Nephron progenitor cell (in vitro differentiated cells): ENCODE results near the gene NLGN4Y.

Source experiments
- DNase-seq: peaks from one replicate; pipeline ENCODE4 v3.0.0; 2021
- H3K27ac Mint-ChIP-seq: 2 replicates; pipeline ENCODE4 v1.8.0; 2021; ENCODE audit warnings: mild to moderate bottlenecking, moderate library complexity, mixed read lengths
- H3K27me3 Mint-ChIP-seq: 2 replicates; pipeline ENCODE4 v1.8.0; 2021; ENCODE audit warnings: mild to moderate bottlenecking, low read depth, mixed read lengths; ENCODE audit not compliant: poor library complexity
- H3K36me3 Mint-ChIP-seq: 2 replicates; pipeline ENCODE4 v1.8.0; 2021; ENCODE audit warnings: low read depth, mixed read lengths
- H3K4me1 Mint-ChIP-seq: 2 replicates; pipeline ENCODE4 v1.8.0; 2021; ENCODE audit warnings: mixed read lengths
- H3K4me3 Mint-ChIP-seq: 2 replicates; pipeline ENCODE4 v1.8.0; 2021; ENCODE audit warnings: mild to moderate bottlenecking, moderate library complexity, mixed read lengths
- H3K9me3 Mint-ChIP-seq: 2 replicates; pipeline ENCODE4 v1.8.0; 2021; ENCODE audit warnings: mild to moderate bottlenecking, moderate library complexity, mixed read lengths
- TF ChIP-seq, protein P1 (sequence below): fragments of 200-600 bp; sonication (generic); IDR thresholded peaks from 2 replicates; pipeline ENCODE4 v1.5.0; 2021; ENCODE audit warnings: antibody characterized with exemption

NLGN4Y gene

DNA sequence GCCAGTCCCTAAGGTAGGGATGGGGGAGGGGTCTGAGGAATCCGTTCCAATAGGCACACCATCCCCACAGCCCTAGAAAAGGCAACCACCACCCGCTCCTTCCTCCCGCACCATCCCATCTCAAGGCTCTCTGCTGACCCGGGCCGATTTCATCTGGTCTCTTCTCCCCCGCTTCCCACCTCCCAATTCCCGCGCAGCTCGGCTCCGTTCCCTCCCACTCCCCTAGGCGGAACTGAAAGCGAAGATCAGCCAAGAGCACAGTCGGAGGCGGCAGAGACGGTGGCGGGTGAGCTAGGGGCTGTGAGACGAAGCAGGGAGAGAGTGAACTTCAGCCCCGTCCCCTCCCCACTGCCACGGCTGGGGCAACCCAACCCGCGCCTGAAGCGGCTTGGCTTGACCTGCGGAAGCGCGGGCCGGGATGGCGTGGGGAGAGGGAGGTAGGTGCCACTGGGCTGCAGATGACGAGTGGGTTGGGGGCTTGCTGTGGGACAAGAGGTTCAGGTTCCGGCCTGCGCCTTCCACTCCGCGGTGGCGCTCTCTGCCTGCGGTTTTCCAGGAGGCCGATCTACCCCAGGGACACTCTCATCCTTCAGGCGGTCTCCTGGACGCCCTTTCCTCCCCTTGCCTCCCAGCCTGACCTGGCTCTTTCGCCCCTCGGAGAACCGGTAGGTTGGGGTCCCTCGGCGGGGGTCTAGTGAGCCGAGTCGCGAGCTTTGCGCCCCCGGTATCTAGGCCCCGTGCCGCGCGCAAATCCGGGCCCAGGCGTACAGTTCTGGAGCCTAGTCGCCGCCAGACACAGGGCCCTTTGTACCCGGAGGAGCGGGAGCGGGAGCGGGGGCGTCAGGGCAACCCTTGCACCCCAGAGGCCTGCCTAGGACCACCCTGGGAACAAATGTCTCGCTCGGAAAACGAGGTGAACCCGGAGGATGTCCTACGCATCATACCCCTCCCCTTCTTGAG is at the start of gene NLGN4Y:
NLGN4Y (plus strand) TSS at position 258 of the 960 bp plus-strand sequence. CDS start 97,591 bp downstream, outside the sequence.
- no peak within 1 kb of the TSS for H3K27ac Mint-ChIP-seq
- no peaks in the 10 kb centered on the region for H3K27me3 Mint-ChIP-seq

DNA sequence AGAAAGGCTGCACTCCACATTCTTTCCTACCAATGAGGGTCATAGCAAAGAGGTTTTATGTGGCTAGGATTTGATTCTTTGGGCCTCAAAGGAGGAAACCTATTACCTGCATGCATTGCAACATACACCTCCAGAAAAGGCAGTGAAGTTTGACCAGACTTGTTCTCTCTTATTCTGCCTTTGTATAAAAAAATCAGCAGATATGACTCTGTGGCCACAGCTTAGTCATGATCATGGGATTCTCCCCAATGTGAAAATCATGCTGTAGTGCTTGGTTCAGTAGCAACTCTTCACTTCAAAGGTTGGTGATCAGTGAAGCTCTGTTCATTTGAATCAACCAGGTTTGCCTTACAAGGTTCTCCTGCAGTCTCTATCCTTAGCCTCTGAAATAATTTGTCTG is 38.4 kb upstream of the NLGN4Y start:
- no peak for DNase-seq
- Mint-ChIP-seq H3K4me3 (no peak overlapping the region), H3K9me3 (no peaks in the 10 kb centered on the region), H3K27me3 (no peaks in the 10 kb centered on the region), H3K4me1 (no peaks in the 10 kb centered on the region), H3K27ac (no peak overlapping the region), H3K36me3 (no peaks in the 10 kb centered on the region)
- TF ChIP-seq, protein P1, sequence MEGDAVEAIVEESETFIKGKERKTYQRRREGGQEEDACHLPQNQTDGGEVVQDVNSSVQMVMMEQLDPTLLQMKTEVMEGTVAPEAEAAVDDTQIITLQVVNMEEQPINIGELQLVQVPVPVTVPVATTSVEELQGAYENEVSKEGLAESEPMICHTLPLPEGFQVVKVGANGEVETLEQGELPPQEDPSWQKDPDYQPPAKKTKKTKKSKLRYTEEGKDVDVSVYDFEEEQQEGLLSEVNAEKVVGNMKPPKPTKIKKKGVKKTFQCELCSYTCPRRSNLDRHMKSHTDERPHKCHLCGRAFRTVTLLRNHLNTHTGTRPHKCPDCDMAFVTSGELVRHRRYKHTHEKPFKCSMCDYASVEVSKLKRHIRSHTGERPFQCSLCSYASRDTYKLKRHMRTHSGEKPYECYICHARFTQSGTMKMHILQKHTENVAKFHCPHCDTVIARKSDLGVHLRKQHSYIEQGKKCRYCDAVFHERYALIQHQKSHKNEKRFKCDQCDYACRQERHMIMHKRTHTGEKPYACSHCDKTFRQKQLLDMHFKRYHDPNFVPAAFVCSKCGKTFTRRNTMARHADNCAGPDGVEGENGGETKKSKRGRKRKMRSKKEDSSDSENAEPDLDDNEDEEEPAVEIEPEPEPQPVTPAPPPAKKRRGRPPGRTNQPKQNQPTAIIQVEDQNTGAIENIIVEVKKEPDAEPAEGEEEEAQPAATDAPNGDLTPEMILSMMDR: no peak

More for the DNA sequence above, at the start of gene NLGN4Y:
- no peak for DNase-seq
- Mint-ChIP-seq H3K4me3 (no peak within 1 kb of the TSS), H3K9me3 (no peaks in the 10 kb centered on the region), H3K4me1 (no peaks in the 10 kb centered on the region), H3K36me3 (no peaks in the 10 kb centered on the region)
- TF ChIP-seq, protein P1: no peak

DNA sequence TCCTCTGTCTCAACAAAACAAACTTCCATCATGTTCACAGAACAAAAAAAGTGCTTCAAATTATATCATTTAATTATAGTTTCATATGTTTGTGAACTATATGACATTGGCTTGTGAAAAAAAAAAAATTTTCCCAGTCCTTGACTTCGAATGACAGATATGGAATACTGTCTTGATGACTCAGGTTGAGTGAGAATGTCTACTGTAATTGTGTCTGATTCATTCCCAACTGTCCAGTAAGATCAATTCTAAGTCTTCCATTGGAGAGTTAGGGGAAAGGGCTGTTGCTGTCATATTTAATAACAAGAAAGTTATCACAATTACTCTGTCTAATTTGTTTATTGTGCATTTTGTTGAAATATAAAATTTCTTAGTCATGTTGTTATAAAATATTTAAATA is 34.1 kb upstream of the NLGN4Y start:
- Mint-ChIP-seq H3K4me3 (no peak overlapping the region), H3K9me3 (no peaks in the 10 kb centered on the region), H3K27ac (no peak overlapping the region)

DNA sequence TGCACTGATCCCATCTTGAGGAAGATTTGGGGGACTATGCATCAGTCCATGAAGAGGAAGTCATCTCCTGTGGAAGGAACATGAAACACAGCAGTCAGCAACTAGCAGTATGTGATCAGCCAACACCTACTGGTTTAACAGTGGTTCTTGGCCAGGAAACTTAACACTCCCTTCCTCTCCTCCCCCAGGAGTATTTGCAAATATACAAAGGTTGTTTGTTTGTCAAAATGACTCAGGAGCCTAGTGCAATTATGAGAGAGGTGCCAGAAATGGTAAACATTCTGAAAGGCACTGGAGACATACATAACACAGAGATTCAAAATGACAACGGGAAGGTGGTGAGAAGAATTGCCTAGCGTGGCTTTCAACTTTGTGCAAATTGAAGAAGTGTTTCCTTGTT is 26.3 kb upstream of the NLGN4Y start:
- Mint-ChIP-seq H3K4me1 (no peaks in the 10 kb centered on the region), H3K27me3 (no peaks in the 10 kb centered on the region), H3K36me3 (no peaks in the 10 kb centered on the region), H3K27ac (no peak overlapping the region), H3K9me3 (no peaks in the 10 kb centered on the region), H3K4me3 (no peak overlapping the region)
- TF ChIP-seq, protein P1: no peak
- no peak for DNase-seq

More for the DNA sequence above, 34.1 kb upstream of the NLGN4Y start:
- TF ChIP-seq, protein P1: no peak
- Mint-ChIP-seq H3K36me3 (no peaks in the 10 kb centered on the region), H3K27me3 (no peaks in the 10 kb centered on the region), H3K4me1 (no peaks in the 10 kb centered on the region)
- no peak for DNase-seq

DNA sequence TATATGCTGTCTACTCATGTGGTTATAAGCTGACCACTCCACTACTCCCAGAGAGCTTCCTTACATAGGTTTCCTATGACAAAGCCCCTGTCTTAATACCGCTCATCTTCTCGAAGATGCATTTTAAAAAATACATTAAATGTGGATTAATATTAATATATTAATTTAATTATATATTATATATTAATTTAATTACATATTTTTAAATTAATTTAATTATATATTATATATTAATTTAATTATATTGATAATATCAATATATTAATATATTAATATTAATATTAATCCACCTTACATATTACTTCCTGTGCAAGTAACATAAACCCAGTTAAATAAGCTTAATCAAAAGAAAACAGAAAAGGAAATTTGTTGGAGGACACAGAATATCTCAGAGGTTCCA is 19.7 kb upstream of the NLGN4Y start:
- DNase-seq: no peak
- Mint-ChIP-seq H3K27ac (no peak overlapping the region), H3K36me3 (no peaks in the 10 kb centered on the region), H3K9me3 (no peaks in the 10 kb centered on the region), H3K27me3 (no peaks in the 10 kb centered on the region), H3K4me3 (no peak overlapping the region), H3K4me1 (no peaks in the 10 kb centered on the region)
- TF ChIP-seq, protein P1: no peak
